HepG2 (cell line): ENCODE measurements around the gene PCDHGA2. TPM values are rescaled to one million over a fixed set of nuclear protein-coding genes. Genes with fewer than 3 reads are reported as not detected.

Source experiments
- ATAC-seq: fragments of 200-7000 bp; cut with Tn5 transposase; 3 replicates; pipeline ENCODE4 v1.9.1; 2020; ENCODE audit warnings: mild to moderate bottlenecking, moderate library complexity
- BruUV-seq: library from RNA; stranded (reverse); fragments of 400-500 nt; replicated peaks from 2 replicates; lab custom pipeline; 2021; lab: Mats Ljungman, UMichigan
- CTCF ChIA-PET: fragments of 300-600 bp; formaldehyde crosslinking; extraction: SDS; loops from one replicate; lab custom pipeline; 2021; ENCODE audit warnings: low total read pairs, inconsistent platforms, low intra/inter-chr PET ratio; lab: Yijun Ruan, JAX
- POLR2A ChIA-PET: fragments of 350-600 bp; sonication (Branson Sonifier 250); formaldehyde crosslinking; loops from one replicate; lab custom pipeline; 2020; ENCODE audit warnings: antibody characterized with exemption, inconsistent platforms; lab: Yijun Ruan, JAX
- DNase-seq: peaks from one replicate; pipeline ENCODE4 v3.0.0-alpha.2; 2015; ENCODE audit warnings: low spot score
- FAIRE-seq: peaks from 3 replicates; lab custom pipeline; 2011; peaks lifted over from hg19 to GRCh38; lab: Jason Lieb, UNC
- H2AFZ ChIP-seq: one replicate; pipeline ENCODE4 v1.6.1; 2011; ENCODE audit warnings: low read length, inconsistent platforms
- H3K27ac ChIP-seq: fragments of 300-600 bp; 3 replicates; pipeline ENCODE4 v1.8.0; 2011; ENCODE audit warnings: mixed run types, mild to moderate bottlenecking, mixed read lengths, low read length, inconsistent platforms; ENCODE audit not compliant: insufficient read depth; ENCODE audit errors: extremely low read length
- H3K27me3 ChIP-seq, 2 experiments: fragments of 200-600 bp in 1 of 2; 2 replicates in 1 of 2; 3 replicates in 1 of 2; pipeline versions ENCODE4 v1.6.0 to v1.8.0; 2011; ENCODE audit warnings: low read length in 2 of 2, mild to moderate bottlenecking in 2 of 2, moderate library complexity in 2 of 2, inconsistent platforms in 1 of 2; ENCODE audit not compliant: insufficient read depth in 2 of 2, control insufficient read depth in 1 of 2
- H3K36me3 ChIP-seq, 2 experiments: fragments of 200-600 bp in 1 of 2; replicated peaks in 1 of 2; 2 replicates in 1 of 2; 3 replicates in 1 of 2; pipeline versions ENCODE4 v1.5.1 to v1.8.0; 2011; ENCODE audit warnings: low read length in 2 of 2, inconsistent platforms in 1 of 2; ENCODE audit not compliant: insufficient read depth in 2 of 2, control insufficient read depth in 1 of 2
- H3K4me1 ChIP-seq: 2 replicates; pipeline ENCODE4 v1.5.1; 2012; ENCODE audit warnings: low read length, inconsistent platforms; ENCODE audit not compliant: insufficient read depth
- H3K4me2 ChIP-seq: 2 replicates; pipeline ENCODE4 v1.6.0; 2011; ENCODE audit warnings: low read depth, low read length, inconsistent platforms
- H3K4me3 ChIP-seq, 3 experiments: fragments of 200-600 bp in 1 of 3; sonication (generic), shearing (Covaris generic) in 1 of 3; replicated peaks in 1 of 3; 2 replicates each; pipeline ENCODE4 v1.5.1; 2011 to 2016; ENCODE audit warnings: low read length in 3 of 3, inconsistent platforms in 2 of 3, low read depth in 2 of 3, mild to moderate bottlenecking in 2 of 3, control low read depth in 1 of 3, mixed read lengths in 1 of 3; ENCODE audit not compliant: insufficient read depth in 1 of 3
- H3K79me2 ChIP-seq: one replicate; pipeline ENCODE4 v1.6.1; 2011; ENCODE audit warnings: low read length, inconsistent platforms; ENCODE audit not compliant: insufficient read depth
- H3K9ac ChIP-seq: 2 replicates; pipeline ENCODE4 v1.6.0; 2011; ENCODE audit warnings: mild to moderate bottlenecking, low read depth, low read length, inconsistent platforms; ENCODE audit not compliant: insufficient read depth
- H3K9me3 ChIP-seq: 2 replicates; pipeline ENCODE4 v1.5.1; 2012; ENCODE audit warnings: mild to moderate bottlenecking, low read length
- H4K20me1 ChIP-seq: 2 replicates; pipeline ENCODE4 v1.6.0; 2011; ENCODE audit warnings: inconsistent platforms, mild to moderate bottlenecking, low read length, moderate library complexity; ENCODE audit not compliant: insufficient read depth
- ARID2 ChIP-seq: sonication (generic); formaldehyde crosslinking; IDR thresholded peaks from 2 replicates; pipeline ENCODE4 v1.8.1; 2022; ENCODE audit warnings: mild to moderate bottlenecking, missing genetic modification reagents, borderline replicate concordance
- E2F2 ChIP-seq: sonication (generic); formaldehyde crosslinking; IDR thresholded peaks from 2 replicates; pipeline ENCODE4 v1.4.0; 2020; ENCODE audit warnings: missing genetic modification reagents, borderline replicate concordance
- E2F5 ChIP-seq: sonication (generic); formaldehyde crosslinking; conservative IDR thresholded peaks from 2 replicates; pipeline ENCODE4 v1.4.0; 2020; ENCODE audit warnings: missing genetic modification reagents
- EED ChIP-seq: sonication (generic); formaldehyde crosslinking; IDR thresholded peaks from 2 replicates; pipeline ENCODE4 v1.5.0; 2020; ENCODE audit warnings: mild to moderate bottlenecking, missing genetic modification reagents
- FOSL2 ChIP-seq: sonication (generic); formaldehyde crosslinking; IDR thresholded peaks from 2 replicates; pipeline ENCODE4 v1.4.0; 2020; ENCODE audit warnings: missing genetic modification reagents
- FOXK2 ChIP-seq: fragments of 450-650 bp; IDR thresholded peaks from 2 replicates; pipeline ENCODE4 v1.6.1; 2016
- HES4 ChIP-seq: sonication (generic); formaldehyde crosslinking; IDR thresholded peaks from 2 replicates; pipeline ENCODE4 v1.9.0; 2021; ENCODE audit warnings: mild to moderate bottlenecking, missing genetic modification reagents, borderline replicate concordance
- ISL2 ChIP-seq: sonication (generic); formaldehyde crosslinking; IDR thresholded peaks from 2 replicates; pipeline ENCODE4 v1.5.0; 2020; ENCODE audit warnings: missing genetic modification reagents
- ISX ChIP-seq: sonication (generic); formaldehyde crosslinking; conservative IDR thresholded peaks from 2 replicates; pipeline ENCODE4 v1.5.0; 2020; ENCODE audit warnings: missing genetic modification reagents
- KLF16 ChIP-seq, 2 experiments: sonication (generic) in 1 of 2; formaldehyde crosslinking in 1 of 2; IDR thresholded peaks; 2 replicates each; pipeline versions ENCODE4 v1.6.1 to v1.8.0; 2016 to 2023; ENCODE audit warnings: missing genetic modification reagents in 2 of 2, missing compliant biosample characterization in 1 of 2
- NFKBIZ ChIP-seq: IDR thresholded peaks from 2 replicates; pipeline ENCODE4 v1.6.1; 2018; ENCODE audit warnings: missing genetic modification reagents, missing compliant biosample characterization
- THAP11 ChIP-seq: IDR thresholded peaks from 2 replicates; pipeline ENCODE4 v1.6.1; 2016; ENCODE audit warnings: missing biosample characterization, missing genetic modification reagents
- TRIM24 ChIP-seq: sonication (generic); formaldehyde crosslinking; IDR thresholded peaks from 2 replicates; pipeline ENCODE4 v1.8.0; 2022; ENCODE audit warnings: mild to moderate bottlenecking, missing genetic modification reagents
- TSC22D2 ChIP-seq: sonication (generic); formaldehyde crosslinking; IDR thresholded peaks from 2 replicates; pipeline ENCODE4 v1.5.1; 2020; ENCODE audit warnings: missing genetic modification reagents, mild to moderate bottlenecking, borderline replicate concordance
- ZNF264 ChIP-seq: sonication (generic); formaldehyde crosslinking; IDR thresholded peaks from 2 replicates; pipeline ENCODE4 v1.4.0; 2020; ENCODE audit warnings: missing genetic modification reagents
- ZNF383 ChIP-seq: sonication (generic); formaldehyde crosslinking; IDR thresholded peaks from 2 replicates; pipeline ENCODE4 v1.4.0; 2020; ENCODE audit warnings: missing genetic modification reagents, mild to moderate bottlenecking, borderline replicate concordance
- ZNF451 ChIP-seq: sonication (generic); formaldehyde crosslinking; IDR thresholded peaks from 2 replicates; pipeline ENCODE4 v1.5.0; 2020; ENCODE audit warnings: mild to moderate bottlenecking, missing genetic modification reagents
- ZNF574 ChIP-seq: sonication (generic); formaldehyde crosslinking; IDR thresholded peaks from 2 replicates; pipeline ENCODE4 v1.4.0; 2020; ENCODE audit warnings: missing genetic modification reagents
- ZNF644 ChIP-seq: IDR thresholded peaks from 2 replicates; pipeline ENCODE4 v1.6.1; 2016; ENCODE audit warnings: low read depth
- WGBS: methylation state at CpG from one replicate; pipeline ENCODE4 v1.1.6; 2017; ENCODE audit warnings: low lambda C conversion rate; 5-methylcytosine and 5-hydroxymethylcytosine counted together
- in situ Hi-C: cut with HindIII; loops from 2 replicates; pipeline ENCODE4 v1.10.0; 2017; ENCODE audit warnings: low pct_unique_long_range_greater_than_20kb; ENCODE audit not compliant: extremely low pct_ligation_motif_present
- intact Hi-C: fragments of 100-400 bp; cut with micrococcal nuclease; formaldehyde crosslinking; loops from one replicate; pipeline ENCODE4 v1.10.0; 2022; ENCODE audit not compliant: unreplicated experiment
- polyA plus RNA-seq, 8 experiments: library from polyadenylated mRNA; depleted of rRNA in 3 of 8; stranded (reverse) in 7 of 8; unstranded in 1 of 8; fragments of >200 nt; fragmentation: Illumina TruSeq in 4 of 8; extraction: Trizol in 4 of 8; gene quantifications; 2 replicates each; pipeline versions ENCODE4 v1.2.1 to v1.2.3, GENCODE V29; 2011 to 2016; ENCODE audit warnings: low read depth in 4 of 8, missing spikeins in 1 of 8, mixed read lengths in 1 of 8; ENCODE audit not compliant: insufficient read depth in 1 of 8
- total RNA-seq, 5 experiments: library from RNA; depleted of rRNA; stranded (reverse); fragments of >200 nt; fragmentation: Illumina TruSeq; extraction: Trizol; gene quantifications; 2 replicates each; pipeline ENCODE4 v1.2.3, GENCODE V29; 2016; ENCODE audit warnings: low read depth in 1 of 5

Gene PCDHGA2
- total and polyA plus RNA-seq, 2 of the 13 experiments (the other 11 are each of a cell fraction or from before 2014, with no cell fraction given): 0.04 to 0.11 TPM

DNA sequence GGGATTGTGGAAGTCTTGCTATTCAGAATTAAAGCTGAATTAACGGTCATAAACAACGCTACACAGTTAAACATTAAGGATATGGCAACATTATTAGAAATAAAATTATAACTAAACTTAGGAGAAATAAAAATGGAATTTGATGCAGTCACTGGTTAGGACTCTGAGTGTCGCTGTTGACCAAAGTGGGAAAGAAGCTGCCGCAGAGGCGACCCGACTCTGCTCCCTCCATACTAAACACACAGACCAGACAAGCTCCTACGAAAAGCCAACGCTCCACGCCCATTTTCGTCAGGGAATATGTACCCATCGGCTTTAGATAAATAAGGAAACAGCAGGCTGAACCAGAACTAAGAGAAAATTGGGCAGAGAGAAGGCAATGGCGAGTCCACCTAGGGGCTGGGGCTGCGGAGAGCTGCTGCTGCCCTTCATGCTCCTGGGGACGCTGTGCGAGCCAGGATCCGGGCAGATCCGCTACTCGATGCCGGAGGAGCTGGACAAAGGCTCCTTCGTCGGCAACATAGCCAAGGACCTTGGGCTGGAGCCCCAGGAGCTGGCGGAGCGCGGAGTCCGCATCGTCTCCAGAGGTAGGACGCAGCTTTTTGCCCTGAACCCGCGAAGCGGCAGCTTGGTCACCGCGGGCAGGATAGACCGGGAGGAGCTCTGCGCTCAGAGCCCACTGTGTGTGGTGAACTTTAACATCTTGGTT, 25.5 kb downstream of the PCDHGA2 start, which contains the start of gene PCDHGA5 (continued):
- TF ChIP-seq ISL2: no peak
- TF ChIP-seq FOXK2: no peak
- TF ChIP-seq ZNF383 (CRISPR knock-in tag): no peak
- TF ChIP-seq HES4 (CRISPR knock-in tag): no peak
- TF ChIP-seq E2F2 (CRISPR knock-in tag): no peak

- no TSS peak for BruUV-seq
- Histone ChIP-seq H3K9ac (no peak overlapping the region), H3K27ac (no peak overlapping the region), H3K4me3 (no peak overlapping the region), H4K20me1 (no peaks in the 10 kb centered on the region), H3K27me3 (no peaks in the 10 kb centered on the region), H3K4me1 (no peaks in the 10 kb centered on the region), H3K36me3 (no peaks in the 10 kb centered on the region), H3K4me2 (no peak overlapping the region), H3K79me2 (no peaks in the 10 kb centered on the region), H3K9me3 (peaks cover 53% of the 10 kb centered on the region), H2AFZ (no peak overlapping the region)
- no peak for ATAC-seq
- WGBS: 82% methylated on average over 23 of the region's 46 CpGs
- ChIA-PET CTCF (no interaction called here), POLR2A (no interaction called here)
- intact Hi-C loops (no loop called here), in situ Hi-C loops (no loop called here)
- no peak for FAIRE-seq
- TF ChIP-seq EED (CRISPR knock-in tag) (no peak), FOSL2 (CRISPR knock-in tag) (no peak), E2F5 (CRISPR knock-in tag) (no peak), ZNF574 (CRISPR knock-in tag) (no peak), THAP11 (CRISPR knock-in tag) (no peak), TSC22D2 (CRISPR knock-in tag) (no peak), KLF16 (CRISPR knock-in tag; IDR thresholded peaks at IDR 0.05) (no peak), NFKBIZ (CRISPR knock-in tag) (no peak), ZNF264 (CRISPR knock-in tag) (no peak), TRIM24 (CRISPR knock-in tag) (no peak), ZNF451 (CRISPR knock-in tag) (no peak), ARID2 (CRISPR knock-in tag) (no peak), ISX (CRISPR knock-in tag) (no peak), ZNF644 (no peak)
- DNase-seq: no peak
Measured at GRCh38 chr5:141366016-141366896, 27.7 kb downstream of the PCDHGA2 start.
